Measurements from ENCODE around the gene PPM1H.
A peak's percentile ranks its signal among the peaks of the same experiment; 100 is the strongest.
"Not testable (repeated sequence)": the region's sequence is repeated elsewhere in the genome, so short reads cannot be mapped to it uniquely, and the experiment has no call there.

The PPM1H gene

DNA sequence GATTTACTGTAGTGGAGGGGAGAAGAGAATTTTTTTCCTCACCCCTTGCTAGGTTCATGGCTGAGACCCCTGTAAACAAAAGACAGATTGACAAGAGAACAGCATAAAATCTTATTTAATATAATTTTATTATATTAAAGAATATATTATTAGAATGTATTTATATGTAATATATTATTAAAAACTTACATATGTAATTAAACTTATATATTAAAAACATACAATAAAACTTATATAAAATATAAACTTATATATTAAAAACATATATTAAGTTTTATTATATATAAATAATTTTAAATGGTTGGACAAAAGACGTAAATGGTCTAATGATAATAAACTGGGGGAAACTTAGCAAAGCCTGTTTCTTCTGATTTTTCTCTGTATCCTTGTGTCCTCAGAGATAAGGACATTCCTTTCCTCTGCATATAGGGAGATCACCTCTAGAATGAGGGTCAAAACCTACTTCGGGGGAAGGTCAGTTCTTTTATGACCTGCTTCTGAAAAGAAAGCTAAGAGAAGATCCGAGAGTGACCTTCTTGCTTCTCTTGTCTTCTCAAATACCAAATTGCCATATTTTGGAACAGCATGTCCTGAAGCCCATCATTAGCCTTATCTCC is 8.9 kb upstream of the PPM1H start:
- DNase-seq, result no peak

DNA sequence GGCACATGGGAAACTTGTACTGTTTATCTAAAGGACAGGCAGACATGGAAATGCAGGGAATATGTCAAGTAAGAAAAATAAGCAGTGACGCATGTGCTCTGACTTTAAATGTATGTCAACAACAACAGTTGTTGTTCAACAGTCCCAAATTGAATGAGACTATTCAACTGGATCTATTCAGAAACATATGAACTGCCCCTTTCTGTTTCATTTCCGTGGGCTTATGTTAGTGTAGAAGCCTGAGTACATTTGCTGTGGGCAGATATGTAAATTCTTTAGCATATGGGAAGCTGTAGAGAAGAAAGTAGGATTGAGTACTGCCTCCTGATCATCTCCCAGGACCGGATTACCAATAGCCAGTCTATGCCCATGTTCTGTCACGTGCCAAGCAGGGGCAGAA is 7.4 kb upstream of the PPM1H start:
- DNase-seq, result not testable (repeated sequence)

DNA sequence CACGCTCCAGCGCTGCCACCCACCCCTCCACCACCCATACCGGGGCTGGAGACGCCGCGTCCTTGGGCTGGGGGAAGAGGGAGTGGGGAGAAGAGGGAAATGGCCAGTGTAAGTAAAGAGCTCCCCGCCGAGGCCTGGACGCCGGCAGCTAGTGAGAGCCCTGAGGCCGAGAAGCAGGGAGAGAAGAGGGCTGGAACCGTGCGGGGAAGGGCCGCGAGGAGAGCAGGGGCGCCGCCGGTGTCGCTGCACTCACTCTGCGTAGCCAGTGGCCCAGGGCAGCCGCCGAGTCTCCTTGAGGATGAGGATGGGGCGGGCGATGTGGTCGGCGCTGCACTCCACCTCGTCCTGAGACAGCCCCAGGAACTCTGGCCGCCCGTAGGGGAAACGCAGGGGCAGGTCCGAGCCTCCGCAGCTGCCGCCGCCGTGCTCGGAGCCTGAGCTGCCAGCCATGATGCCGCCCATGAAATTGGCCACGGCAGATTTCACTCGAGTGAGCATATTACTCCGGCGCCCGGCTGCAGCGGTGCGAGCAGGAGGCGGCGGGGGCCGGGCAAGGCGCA is 631 bp downstream of the PPM1H start:
- peak; percentile 8 for DNase-seq

DNA sequence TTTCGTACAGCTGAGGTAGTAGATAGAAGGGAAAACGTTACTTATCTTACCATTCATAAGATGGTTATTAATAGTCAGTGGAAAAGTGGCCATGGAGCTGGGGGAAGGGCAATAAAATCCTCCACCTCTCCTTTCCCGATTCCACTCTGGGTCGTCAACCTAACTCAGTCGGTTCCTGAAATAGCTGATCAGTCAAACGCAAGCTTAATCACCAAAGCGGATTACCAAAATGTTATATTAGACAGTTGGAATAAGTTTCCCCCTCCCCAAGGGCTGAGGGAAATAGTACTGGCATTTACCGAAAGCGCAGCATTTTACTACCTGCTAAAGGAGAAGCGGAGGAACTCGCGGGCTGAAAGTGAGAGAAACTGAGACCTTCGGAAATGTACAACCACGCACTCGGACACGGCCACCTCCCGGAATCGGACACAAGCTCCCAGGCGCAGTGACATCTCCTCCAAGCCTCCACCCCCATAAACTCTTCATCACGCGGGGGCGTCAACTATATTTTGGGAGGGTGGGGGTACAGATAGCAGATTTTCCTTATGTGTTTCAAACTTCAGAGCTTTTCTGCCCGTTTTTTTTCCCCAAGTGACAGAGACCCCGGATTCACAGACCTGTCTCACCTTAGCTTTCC is 1.2 kb downstream of the PPM1H start:
- DNase-seq, result no peak

DNA sequence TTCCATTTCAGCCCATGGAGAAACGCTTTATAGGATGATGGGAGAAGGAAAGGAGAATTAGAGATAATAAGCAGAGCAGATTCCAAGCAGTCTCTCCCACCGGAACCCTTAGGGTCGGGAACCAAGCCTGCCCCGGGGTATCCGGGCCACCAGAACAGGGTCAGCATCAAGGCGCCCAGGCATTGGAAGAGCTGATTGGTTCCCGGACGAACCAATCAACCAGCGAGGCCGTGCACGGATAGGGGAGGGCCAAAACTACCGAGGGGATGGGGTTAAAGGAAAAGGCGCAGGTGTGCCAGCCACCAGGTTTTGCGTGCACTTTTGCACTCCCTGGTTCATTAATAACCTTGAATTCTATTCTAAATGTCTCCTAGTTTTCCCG is 1.7 kb downstream of the PPM1H start:
- DNase-seq, result no peak

DNA sequence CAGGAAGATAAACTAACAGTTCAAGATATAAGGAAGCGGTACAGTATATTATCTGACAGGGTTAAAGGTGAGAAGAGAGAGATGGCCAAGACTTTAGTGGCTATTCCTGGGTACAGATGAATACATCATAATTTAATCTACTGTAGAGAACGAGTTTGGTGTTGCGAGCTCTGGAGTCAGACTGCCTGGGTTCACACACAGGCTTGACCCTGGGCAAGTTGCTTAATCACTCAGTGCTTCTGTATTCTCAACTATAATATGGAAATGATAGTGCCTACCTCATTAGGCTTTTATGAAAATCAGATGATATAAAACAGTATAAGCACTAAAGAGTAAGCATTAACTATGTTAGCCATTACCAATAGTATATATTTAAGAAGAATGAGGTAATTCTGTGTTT is 3.5 kb downstream of the PPM1H start:
- DNase-seq, result no peak

DNA sequence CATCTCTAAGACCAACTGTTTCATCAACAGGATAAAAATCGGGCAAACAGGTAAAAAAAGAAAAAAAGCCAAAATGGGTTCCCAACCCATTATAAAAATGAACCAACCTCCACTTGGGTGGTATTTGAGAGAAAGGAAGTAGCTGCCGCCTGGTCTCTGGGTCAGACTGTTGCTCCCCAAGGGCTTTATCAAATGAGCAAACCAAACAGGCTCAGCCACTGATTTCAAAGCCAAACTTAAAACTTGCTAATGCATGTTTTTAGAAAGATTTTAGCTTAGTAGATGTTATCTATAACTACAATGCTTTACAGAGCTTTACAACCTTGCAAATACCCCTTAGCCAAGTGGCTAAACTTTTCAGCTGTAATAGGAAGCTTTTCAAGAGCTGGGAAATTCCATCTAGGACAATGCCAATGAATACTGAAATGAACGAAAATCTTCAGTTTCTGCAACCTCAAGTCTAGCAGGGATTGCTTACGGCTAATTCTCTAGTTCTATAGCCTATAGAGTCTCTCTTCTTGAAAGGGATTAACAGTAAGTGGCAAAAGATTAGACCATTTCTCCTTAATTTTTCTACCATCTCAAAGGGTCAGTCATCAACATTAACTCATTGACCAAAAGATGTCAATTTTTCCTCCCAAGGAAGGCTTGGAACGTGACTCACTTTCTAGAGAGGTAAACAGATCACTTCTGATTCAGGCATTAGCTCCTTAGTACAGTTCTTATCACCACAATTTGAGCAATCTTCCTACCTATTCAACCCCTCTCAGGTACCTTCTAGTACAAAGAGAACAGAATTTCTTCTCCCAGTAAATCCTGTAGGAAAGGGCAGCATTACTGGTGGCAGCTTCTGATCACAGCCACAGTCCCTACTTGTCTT is 4.2 kb downstream of the PPM1H start:
- no peak for DNase-seq

DNA sequence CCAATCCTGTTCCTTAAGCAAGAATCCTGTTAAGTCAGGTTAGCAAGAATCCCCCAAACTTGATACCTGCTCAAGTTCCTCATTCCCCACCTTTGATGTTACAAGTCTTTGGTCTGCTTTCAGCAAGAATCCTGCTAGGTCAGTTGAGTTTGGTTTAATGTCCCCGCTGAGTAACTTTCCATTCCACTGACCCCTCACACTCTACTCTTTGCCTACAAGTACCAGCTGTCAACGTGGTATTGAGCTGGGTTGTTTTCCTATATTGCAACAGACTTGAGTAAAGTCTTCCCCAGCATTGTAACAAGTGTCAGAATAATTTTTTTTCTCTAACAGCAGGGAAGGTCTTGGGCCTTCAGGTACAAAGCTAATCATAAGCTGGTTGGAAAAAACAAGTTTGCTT is 6.3 kb downstream of the PPM1H start:
- no peak for DNase-seq

DNA sequence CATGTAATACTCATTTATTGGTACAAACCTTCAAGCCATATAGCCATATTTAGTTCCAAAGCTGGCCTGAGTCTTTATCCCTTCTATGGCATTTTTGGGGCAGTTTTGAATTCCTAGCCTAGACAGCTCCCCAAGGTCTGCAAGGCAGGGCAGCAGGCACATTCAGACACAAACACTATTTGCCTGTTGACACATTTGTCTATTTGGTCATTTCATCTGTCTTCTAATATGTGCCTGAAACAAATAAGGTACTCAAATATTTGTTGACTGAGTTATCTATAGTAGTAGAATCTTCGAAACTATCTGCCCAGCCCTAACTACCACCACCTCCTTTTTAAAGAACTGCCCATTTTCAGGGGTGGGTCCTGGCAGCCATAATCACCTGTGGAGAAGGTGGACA is 9.3 kb downstream of the PPM1H start:
- DNase-seq, result no peak

DNA sequence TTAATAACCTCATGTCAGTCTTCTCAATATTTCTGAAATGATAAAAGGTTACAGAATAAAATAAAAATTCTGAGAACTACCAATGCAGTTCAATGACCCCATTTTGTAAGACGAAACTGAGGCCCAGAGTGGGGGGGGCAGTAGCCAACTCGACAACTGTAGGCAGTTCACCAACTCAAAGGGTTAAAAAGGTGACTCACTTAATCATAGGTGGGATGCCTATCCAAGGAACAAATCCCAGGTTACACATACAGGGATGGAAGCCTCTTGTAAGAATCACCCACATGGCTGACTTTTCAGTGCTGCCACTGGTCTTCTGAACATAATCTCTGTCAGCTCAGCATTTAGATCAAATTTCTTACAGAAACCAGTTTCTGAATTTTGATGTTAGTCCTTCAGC is 10.9 kb downstream of the PPM1H start:
- no peak for DNase-seq

DNA sequence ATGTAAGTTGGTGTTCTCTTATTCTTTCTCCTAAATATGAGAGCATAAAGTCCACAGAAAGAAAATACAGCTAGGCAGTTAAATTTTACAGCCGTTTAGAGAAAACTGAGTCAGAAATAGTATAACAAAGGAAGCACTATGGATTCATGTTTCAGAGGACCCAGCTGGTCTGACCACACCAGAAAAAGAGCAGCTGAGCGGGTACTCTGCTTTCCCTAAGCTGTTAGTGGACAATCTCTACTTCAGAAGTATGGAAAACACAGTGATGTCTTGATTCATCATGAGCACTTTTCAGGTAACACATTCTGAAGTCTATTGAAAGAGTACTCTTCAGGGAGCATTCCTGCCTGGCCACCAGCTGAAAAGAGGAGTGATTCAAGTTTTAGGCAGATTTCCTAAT is 12.4 kb downstream of the PPM1H start:
- no peak for DNase-seq

DNA sequence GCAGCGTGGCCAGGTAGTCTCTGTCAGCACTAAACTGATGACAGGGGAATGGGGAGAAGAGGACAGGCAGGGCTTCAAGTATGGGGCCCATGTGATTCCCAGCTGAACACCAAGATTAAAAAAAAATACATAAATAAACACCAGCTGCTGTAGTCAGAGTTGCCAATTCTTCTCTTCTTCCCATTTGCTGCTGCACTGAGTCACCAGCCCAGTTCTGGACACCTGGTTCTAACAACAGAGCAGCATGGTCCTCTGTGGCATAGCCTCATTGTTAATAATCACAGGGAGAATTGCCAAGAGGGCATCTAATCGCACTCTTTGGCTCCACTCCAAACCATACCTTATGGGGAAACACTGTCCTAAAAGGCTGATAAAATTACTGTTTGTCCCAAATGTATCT is 15.1 kb downstream of the PPM1H start:
- DNase-seq, result peak; percentile 14

DNA sequence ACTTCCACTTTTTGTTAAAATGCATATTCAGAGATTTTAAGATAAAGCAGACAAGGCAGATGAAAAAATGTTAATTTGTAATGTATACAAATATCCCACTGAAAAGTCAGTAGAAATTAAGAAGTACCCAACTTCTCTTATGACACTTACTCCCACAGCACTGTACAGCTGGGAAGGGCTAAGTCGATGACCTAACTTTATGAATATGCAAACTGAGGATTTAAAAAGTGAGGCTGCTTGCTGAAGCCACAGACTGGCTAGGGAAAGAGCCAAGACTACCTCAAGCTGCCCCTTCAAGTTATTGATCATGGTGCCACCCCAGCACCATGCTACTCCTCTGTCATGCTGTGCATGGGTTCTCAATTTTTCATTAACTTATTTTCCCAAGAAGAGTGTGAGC is 17.0 kb downstream of the PPM1H start:
- DNase-seq, result no peak

DNA sequence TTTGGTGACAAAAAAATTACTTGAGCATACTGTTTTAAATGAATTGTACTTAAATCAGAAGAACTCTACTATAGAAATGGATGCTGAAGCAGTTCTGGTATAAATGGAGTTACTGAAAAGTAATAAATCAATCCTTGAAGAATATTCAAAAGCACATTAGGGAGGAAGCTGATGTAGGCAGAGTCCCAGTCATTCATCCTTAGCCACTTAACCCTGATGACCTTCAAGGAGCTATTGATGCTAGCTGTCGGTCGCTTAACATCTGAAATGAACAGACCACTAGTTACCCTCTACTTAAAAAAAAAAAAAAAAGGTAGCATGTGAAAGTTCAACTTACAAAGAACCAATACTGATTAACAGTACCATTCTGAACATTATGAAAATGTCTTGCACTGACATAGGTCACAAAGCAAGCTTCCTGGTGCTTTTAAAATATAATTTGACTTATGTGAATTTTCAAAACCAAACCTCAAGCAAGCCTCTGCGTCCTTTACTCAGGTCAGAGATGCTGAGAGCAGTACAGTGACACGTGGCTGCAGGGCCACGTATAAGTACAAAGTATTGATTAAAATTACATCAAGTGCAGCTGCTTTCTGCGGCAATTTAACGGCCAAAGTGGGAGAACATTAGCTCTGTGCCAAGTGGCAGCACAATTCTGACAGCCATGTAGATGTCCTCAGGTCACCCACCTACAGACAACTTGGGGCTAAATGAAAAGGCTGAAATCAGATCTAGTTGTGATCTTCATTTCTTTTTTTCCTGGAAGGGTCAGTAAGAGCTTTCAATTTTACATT is 18.1 kb downstream of the PPM1H start:
- no peak for DNase-seq

DNA sequence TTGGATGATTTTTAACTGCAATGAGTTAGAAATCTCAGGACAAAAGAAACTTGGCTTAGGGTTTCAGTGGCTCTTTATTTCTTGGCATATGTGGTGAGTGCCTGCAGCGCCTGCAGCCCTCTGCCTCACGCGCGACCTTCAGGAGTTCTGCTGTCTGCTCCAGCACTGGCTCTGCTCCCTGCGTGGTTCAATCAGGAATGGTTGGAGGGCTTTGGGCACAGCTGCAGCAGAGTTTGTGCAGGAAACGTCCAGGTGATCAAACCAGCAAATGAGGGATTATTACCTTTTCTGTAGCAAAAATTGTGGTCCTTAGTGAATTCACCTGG is 19.8 kb downstream of the PPM1H start:
- no peak for DNase-seq

DNA sequence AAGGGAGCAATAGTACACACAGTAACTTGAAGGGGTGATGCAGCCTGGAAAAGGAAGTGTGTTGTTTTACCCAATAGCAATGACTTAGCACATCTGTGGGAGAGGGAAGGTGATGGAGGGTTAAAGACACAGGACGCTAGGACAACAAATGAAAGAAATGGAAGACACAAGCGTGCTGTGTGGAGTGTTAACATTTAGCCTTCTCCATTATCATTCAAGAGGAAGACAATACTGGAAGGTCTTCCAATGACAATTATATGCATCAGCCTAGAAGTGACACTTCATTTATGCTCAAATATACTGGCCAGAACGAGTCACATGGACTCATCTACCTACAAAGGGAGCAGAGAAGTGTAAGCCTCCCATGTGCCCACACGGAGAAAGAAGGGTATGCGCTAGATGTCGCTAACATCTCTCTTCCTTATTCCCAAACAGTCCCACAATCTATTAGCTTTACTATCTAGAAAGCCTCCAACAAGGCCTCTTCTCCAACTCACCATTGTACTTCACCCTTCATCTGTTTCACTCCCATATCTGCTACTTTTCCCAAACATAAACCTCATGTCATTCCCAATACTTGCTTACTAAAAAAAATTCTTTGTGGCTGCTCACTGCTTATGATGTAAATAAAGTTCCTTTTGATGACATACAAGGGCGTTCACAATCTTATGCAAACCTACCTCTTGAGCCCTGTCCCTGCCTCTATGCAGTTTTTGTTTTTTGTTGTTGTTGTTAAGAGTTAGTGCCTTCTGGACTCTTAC is 20.3 kb downstream of the PPM1H start:
- DNase-seq, result no peak

DNA sequence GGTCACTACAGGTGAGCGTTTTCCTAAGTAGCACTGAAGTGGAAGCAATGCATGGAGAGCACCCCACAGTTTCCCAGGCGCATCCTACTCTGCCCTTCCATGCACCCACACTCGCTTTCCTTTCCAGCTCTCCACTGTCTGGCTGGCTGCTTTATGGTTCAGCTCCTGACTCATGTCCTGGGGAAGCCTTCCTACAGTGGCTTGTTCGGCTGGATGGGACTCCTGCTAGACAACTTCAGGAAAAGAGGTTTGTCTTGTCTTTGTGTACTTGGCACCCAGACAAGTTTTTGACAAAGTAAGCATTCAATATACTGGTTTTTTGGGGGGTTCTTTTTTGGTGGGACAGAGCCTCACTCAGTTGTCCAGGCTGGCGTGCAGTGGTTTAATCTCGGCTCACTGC is 21.6 kb downstream of the PPM1H start:
- no peak for DNase-seq

DNA sequence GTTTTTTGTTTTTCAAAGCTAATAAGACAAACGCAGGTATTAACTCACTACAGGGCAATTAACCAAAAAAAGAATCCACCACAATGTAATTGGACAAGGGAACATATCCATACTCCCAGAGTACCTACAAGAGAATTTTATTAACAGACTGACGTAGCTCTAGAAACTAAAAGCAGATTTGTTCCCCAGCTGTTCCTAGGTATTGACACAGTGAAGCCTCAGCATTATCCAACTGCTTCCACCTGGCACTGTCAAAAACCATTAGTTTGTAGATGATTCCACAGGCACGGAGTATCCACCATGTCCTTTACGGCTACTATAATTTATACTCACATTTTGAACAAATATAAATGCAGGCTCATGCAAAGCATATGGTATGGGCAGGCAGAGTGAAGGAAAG is 22.3 kb downstream of the PPM1H start:
- no peak for DNase-seq

DNA sequence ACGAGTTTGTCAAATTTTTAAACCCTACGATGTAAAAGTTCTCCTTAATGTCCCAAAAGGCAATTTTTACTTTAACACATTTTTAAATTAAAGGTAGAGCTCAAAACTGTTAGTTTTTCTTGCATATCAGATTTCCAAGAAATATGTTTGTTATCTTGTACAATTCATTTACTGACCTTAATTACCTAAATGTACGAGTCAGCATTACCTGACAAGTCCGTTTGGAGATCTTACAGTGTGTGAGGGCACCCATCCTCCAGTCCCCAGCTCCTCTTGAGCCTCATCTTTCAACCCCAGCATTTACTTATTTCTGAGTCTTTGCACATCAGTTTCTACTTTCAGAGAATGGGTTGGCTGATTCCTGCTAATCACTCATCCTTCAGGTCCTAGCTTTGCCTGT is 23.7 kb downstream of the PPM1H start:
- no peak for DNase-seq

DNA sequence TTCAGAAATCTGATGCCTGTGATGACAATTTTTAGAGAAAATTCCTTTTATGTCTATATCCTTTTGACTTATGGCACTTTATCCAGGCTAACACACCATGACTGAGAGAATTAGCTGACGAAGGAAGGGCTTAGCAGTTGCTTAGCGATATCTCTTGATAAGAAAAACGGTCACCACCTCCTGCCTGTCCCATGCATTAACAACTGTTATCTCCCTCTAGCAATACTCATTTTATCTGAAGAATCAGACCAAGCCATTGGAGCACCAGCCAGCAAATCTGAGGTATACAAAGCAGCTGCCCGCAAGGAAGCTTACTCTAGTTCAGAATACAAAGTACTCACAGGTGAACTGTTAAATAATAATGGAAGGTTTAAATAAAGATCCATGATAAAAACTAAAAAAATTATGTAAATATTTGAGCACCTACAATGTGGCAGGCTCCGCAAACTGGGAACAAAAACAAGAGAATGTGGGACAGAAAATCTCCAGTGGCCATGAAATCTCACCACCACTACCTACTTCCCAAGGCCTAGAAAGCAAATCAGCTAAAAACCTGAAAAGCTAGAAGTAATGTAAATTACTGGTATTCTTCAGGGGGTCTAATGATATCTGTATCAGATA is 24.3 kb downstream of the PPM1H start:
- no peak for DNase-seq

DNA sequence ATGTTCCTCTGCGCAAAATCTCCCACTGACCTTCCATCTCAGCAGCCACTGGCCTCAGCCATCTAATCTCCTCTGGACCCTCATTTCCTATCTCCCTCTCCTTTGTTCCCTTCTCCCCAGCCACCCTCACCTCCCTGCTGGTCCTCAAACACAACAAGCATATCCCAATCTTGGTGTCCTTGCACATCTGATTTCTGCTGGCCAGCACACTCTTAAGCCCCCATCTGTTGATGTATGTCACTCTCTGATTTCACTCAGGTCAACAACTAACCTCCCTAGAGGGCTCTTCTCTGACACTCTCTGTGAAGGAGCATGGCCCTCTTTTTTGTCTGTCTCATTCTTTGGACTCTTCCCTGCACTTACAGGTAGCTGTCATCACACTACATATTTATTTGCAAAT is 25.6 kb downstream of the PPM1H start:
- no peak for DNase-seq

DNA sequence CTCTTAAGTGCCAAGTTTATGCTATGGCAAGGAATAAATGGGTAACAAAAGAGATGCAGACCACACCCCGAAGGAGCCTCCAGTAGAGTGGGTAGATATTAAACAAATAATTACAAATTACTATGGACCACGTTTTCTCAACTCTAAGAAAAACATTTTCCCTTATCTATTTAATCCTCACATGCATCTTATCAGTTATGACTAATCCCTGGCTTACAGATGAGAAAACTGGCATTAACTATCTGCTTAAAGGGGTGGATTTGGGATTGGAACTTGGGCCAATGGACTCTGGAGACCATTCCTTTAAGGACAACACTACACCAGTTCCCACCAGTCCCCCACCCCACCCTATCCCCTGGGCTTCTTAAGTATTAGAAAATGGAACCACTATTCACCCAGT is 26.3 kb downstream of the PPM1H start:
- DNase-seq, result no peak

All from fibroblast of skin of right quadriceps (primary cell).